Measurements from ENCODE around the gene ELK4. TPM values are rescaled to one million over a fixed set of nuclear protein-coding genes. Genes with fewer than 3 reads are reported as not detected.

ELK4 gene, protein sequence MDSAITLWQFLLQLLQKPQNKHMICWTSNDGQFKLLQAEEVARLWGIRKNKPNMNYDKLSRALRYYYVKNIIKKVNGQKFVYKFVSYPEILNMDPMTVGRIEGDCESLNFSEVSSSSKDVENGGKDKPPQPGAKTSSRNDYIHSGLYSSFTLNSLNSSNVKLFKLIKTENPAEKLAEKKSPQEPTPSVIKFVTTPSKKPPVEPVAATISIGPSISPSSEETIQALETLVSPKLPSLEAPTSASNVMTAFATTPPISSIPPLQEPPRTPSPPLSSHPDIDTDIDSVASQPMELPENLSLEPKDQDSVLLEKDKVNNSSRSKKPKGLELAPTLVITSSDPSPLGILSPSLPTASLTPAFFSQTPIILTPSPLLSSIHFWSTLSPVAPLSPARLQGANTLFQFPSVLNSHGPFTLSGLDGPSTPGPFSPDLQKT
- 5.4 to 7.6 TPM (median 7.0 TPM) in 5 replicates for total RNA-seq (2022; extraction: Qiagen RNA extraction)

DNA sequence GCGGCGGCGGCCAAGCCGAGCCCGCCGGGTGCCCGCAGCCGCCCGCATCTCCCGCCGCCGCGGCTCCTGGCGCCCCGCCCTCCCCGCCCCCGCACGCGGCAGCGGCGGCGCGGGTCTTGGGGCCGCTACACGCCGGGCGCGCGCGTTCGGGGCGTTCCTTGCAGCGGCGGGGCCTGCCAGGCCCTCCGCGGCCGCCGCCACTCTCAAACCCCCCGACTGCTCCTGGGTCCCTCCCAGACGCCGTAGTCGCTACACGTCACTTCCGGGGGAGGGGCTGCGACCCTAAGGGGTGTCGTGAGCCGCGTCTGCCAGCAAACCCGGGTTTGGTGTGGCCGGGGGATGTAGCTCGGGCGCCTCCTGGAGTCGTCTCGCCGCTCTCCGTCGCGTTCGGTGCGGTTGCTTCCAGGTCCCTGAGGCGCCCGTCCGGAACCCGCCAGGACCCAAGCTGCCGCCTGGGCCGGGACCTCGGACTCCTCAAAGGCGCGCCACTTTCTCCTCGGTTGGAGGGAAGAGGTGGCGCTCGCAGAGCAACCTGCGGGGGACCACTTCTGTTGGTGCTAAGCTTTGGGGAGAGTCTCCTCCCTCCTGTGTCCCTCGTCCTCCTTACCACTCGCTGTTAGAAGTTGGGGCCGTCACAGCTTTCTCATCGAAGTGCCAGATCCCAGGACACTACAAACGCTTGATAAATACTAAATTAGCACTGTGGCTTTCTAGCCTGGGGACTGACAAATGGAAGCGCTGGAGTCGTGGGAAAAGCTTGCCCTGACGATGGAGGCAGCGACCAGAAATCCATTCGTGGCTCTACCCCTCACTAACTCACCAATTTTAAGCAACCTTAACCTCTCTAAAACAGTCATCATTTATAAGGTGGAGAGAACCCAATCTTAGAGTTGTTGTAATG lies at the start of gene ELK4:
ELK4 (minus strand) TSS at position 244 of the 901 bp plus-strand sequence. CDS start 8,129 bp downstream, outside the sequence.

GRCh38 chr1:205680073-205680851 lies 48.5 kb upstream of the ELK4 start, which contains the start of gene SLC45A3:
Gene SLC45A3 (minus strand): TSS chr1:205680509. CDS start chr1:205664656, 15,853 bp downstream.

Other genes starting within 250 kb of the ELK4 start
- not detected in 5 replicates for gene LEMD1, start 210.0 kb downstream of the ELK4 start, total RNA-seq (2022; extraction: Qiagen RNA extraction)
- 0.03 to 0.06 TPM in 2 of 5 replicates, not detected in the others for gene BLACAT1, start 176.0 kb downstream of the ELK4 start, total RNA-seq (2022; extraction: Qiagen RNA extraction)
- 0.67 to 1.0 TPM (median 0.83 TPM) in 5 replicates for gene CDK18, start 127.3 kb downstream of the ELK4 start, total RNA-seq (2022; extraction: Qiagen RNA extraction)
- gene SLC45A3, start 48.5 kb upstream of the ELK4 start, total RNA-seq (2022; extraction: Qiagen RNA extraction): 4.5 to 5.6 TPM (median 5.5 TPM) in 5 replicates
- 94.9 to 151 TPM (median 116 TPM) in 5 replicates for gene NUCKS1, start 118.2 kb upstream of the ELK4 start, total RNA-seq (2022; extraction: Qiagen RNA extraction)
- 10.0 to 14.8 TPM (median 10.9 TPM) in 5 replicates for gene RAB29, start 143.5 kb upstream of the ELK4 start, total RNA-seq (2022; extraction: Qiagen RNA extraction)
- 17.6 to 28.6 TPM (median 19.3 TPM) in 5 replicates for gene SLC41A1, start 181.2 kb upstream of the ELK4 start, total RNA-seq (2022; extraction: Qiagen RNA extraction)
- gene PM20D1, start 218.1 kb upstream of the ELK4 start, total RNA-seq (2022; extraction: Qiagen RNA extraction): not detected in 5 replicates

Measured in A549 treated with Hydrocortisone at 1 μM for 4 hours (cell line).